SK-N-SH (cell line): ENCODE data around the gene AHRR.

Experiments
- EP300 ChIP-seq, 2 experiments: IDR thresholded peaks; 2 replicates each; pipeline versions ENCODE4 v1.4.0 to v1.6.1; 2012; ENCODE audit warnings: borderline replicate concordance in 1 of 2, low read depth in 1 of 2, low read length in 1 of 2
- FOSL2 ChIP-seq: IDR thresholded peaks from 2 replicates; pipeline ENCODE4 v1.4.0; 2012; ENCODE audit warnings: low read depth, mild to moderate bottlenecking, moderate library complexity, borderline replicate concordance
- FOXJ3 ChIP-seq: sonication (generic); formaldehyde crosslinking; IDR thresholded peaks from 2 replicates; pipeline ENCODE4 v1.5.1; 2020; ENCODE audit warnings: mild to moderate bottlenecking, missing genetic modification reagents
- JUND ChIP-seq: IDR thresholded peaks from 2 replicates; pipeline ENCODE4 v1.4.0; 2012
- NRF1 ChIP-seq: IDR thresholded peaks from 2 replicates; pipeline ENCODE4 v1.6.1; 2012; ENCODE audit warnings: low read depth, mild to moderate bottlenecking, low read length
- POLR2AphosphoS5 ChIP-seq: IDR thresholded peaks from 2 replicates; pipeline ENCODE4 v1.6.1; 2012; ENCODE audit warnings: low read depth, low read length
- SIN3A ChIP-seq: IDR thresholded peaks from 2 replicates; pipeline ENCODE4 v1.6.1; 2012; ENCODE audit warnings: low read depth, mild to moderate bottlenecking, low read length, moderate library complexity, borderline replicate concordance
- SMC3 ChIP-seq: IDR thresholded peaks from 2 replicates; pipeline ENCODE4 v1.6.1; 2012; ENCODE audit warnings: low read depth, low read length, improper control_type of control experiment
- YY1 ChIP-seq: IDR thresholded peaks from 2 replicates; pipeline ENCODE4 v1.4.0; 2012; ENCODE audit warnings: low read depth, mild to moderate bottlenecking
- TF ChIP-seq, protein P1 (sequence below): IDR thresholded peaks from 2 replicates; pipeline ENCODE4 v1.4.0; 2012; ENCODE audit warnings: low read depth
- TF ChIP-seq, protein P2 (sequence below): fragments of 200-600 bp; sonication (generic); IDR thresholded peaks from 2 replicates; pipeline ENCODE4 v1.6.1; 2017; ENCODE audit warnings: antibody characterized with exemption, mild to moderate bottlenecking, moderate library complexity
- TF ChIP-seq, protein P3 (sequence below): IDR thresholded peaks from 2 replicates; pipeline ENCODE4 v1.4.0; 2012; ENCODE audit warnings: low read depth, borderline replicate concordance
- TF ChIP-seq, protein P4 (sequence below): IDR thresholded peaks from 2 replicates; pipeline ENCODE4; 2012

DNA sequence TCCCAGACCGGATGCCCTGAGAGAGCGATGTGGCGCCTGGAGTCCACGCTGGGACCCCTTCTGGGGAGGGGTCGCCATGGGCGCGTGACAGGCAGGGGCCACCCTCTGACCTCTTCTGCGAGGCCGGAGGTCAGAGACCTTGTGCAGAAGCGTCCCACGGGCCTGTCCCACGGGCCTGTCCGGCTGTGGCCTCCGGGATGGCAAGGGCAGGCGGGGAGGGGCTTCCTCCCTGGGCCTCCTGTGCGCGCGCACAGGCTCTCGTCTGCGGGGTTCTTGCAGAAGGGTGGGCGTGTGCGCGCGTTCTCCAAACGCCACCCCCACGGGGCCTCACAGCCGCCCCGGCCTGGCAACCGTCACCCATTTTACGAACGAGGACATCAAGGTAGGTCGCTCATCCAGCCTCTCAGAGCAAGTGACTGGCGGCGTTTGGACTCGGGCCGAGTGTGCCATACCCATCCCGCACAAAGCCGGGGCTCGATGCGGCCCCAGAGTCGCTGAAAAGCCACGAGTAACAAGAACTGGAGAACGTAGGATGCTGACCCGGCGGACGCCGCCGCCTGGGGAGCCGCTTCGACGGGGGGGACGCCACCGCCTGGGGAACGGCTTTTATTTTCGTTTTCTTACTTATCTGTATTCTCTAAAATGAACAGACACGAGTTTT lies 897 bp downstream of the AHRR start:
- TF ChIP-seq, protein P1, sequence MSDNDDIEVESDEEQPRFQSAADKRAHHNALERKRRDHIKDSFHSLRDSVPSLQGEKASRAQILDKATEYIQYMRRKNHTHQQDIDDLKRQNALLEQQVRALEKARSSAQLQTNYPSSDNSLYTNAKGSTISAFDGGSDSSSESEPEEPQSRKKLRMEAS = no peak
- TF ChIP-seq, protein P2, sequence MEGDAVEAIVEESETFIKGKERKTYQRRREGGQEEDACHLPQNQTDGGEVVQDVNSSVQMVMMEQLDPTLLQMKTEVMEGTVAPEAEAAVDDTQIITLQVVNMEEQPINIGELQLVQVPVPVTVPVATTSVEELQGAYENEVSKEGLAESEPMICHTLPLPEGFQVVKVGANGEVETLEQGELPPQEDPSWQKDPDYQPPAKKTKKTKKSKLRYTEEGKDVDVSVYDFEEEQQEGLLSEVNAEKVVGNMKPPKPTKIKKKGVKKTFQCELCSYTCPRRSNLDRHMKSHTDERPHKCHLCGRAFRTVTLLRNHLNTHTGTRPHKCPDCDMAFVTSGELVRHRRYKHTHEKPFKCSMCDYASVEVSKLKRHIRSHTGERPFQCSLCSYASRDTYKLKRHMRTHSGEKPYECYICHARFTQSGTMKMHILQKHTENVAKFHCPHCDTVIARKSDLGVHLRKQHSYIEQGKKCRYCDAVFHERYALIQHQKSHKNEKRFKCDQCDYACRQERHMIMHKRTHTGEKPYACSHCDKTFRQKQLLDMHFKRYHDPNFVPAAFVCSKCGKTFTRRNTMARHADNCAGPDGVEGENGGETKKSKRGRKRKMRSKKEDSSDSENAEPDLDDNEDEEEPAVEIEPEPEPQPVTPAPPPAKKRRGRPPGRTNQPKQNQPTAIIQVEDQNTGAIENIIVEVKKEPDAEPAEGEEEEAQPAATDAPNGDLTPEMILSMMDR = no peak
- TF ChIP-seq FOXJ3 (CRISPR knock-in tag) (no peak), JUND (no peak), YY1 (no peak), NRF1 (no peak), SIN3A (no peak), SMC3 (no peak), FOSL2 (no peak), POLR2AphosphoS5 (no peak), EP300 (IDR thresholded peaks at IDR 0.05; ENCODE audit: borderline replicate concordance in 1 of 2, low read depth in 1 of 2, low read length in 1 of 2) (no peak)
- TF ChIP-seq, protein P3, sequence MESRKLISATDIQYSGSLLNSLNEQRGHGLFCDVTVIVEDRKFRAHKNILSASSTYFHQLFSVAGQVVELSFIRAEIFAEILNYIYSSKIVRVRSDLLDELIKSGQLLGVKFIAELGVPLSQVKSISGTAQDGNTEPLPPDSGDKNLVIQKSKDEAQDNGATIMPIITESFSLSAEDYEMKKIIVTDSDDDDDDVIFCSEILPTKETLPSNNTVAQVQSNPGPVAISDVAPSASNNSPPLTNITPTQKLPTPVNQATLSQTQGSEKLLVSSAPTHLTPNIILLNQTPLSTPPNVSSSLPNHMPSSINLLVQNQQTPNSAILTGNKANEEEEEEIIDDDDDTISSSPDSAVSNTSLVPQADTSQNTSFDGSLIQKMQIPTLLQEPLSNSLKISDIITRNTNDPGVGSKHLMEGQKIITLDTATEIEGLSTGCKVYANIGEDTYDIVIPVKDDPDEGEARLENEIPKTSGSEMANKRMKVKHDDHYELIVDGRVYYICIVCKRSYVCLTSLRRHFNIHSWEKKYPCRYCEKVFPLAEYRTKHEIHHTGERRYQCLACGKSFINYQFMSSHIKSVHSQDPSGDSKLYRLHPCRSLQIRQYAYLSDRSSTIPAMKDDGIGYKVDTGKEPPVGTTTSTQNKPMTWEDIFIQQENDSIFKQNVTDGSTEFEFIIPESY = no peak
- TF ChIP-seq, protein P4, sequence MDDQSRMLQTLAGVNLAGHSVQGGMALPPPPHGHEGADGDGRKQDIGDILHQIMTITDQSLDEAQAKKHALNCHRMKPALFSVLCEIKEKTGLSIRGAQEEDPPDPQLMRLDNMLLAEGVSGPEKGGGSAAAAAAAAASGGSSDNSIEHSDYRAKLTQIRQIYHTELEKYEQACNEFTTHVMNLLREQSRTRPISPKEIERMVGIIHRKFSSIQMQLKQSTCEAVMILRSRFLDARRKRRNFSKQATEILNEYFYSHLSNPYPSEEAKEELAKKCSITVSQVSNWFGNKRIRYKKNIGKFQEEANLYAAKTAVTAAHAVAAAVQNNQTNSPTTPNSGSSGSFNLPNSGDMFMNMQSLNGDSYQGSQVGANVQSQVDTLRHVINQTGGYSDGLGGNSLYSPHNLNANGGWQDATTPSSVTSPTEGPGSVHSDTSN = no peak
